Measurements from ENCODE around the gene OLFML2A.
A peak's percentile ranks its signal among the peaks of the same experiment; 100 is the strongest.
"Not testable (repeated sequence)": the region's sequence is repeated elsewhere in the genome, so short reads cannot be mapped to it uniquely, and the experiment has no call there.

The OLFML2A gene

DNA sequence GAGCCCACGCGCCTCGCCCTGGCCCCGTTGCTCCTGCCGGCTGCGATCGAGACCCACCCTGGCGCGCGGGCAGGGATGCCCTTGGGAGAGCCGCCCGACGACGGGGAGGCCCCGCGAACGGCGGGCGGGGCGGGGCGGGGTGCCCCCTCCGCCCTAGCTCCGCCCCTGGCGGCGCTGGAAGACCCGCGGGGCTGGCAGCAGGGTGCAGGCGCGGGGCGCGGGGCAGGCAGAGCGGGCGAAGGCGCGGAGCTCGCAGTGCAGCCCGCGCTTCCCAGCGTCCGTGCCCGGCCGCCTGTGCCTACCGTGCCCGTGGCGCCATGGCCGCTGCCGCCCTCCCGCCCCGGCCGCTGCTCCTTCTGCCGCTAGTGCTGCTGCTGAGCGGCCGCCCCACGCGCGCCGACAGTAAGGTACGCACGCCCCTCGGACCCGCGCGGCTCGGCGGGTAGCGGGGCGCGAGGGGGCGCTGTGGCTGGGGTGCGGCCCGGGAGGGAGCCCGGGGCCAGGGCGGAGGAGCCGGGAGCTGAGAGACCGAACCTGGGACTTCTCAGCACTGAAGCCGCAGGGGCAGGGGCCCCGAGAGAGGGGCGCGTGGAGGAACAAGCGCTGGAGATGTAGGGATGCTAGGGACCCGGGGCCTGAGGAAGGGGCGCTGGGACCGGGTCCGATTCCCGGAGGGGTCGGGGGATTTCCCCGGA, at the start of gene OLFML2A:
Gene OLFML2A, plus strand, starts transcription at position 180 of the 695 bp plus-strand sequence. Its CDS starts 138 bp downstream, at position 318.
- DNase-seq: peak; percentile 43

DNA sequence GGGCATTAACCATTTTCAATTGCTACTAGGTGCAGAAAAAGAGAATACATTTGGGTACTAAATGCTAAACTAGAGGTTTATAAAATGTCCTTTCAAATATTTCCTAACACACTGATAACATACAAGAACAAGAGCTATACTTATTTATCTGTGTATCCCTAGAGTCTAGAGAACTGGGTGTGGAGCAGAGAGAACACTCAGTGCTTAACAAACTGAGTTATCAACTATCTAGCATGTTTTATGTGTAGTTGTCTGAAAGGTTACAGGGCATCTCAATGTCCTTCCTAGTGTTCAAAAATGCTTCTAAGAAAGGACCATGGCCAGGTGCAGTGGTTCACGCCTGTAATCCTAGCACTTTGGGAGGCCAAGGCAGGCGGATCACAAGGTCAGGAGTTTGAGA, 46.2 kb upstream of the OLFML2A start:
- DNase-seq: no peak

DNA sequence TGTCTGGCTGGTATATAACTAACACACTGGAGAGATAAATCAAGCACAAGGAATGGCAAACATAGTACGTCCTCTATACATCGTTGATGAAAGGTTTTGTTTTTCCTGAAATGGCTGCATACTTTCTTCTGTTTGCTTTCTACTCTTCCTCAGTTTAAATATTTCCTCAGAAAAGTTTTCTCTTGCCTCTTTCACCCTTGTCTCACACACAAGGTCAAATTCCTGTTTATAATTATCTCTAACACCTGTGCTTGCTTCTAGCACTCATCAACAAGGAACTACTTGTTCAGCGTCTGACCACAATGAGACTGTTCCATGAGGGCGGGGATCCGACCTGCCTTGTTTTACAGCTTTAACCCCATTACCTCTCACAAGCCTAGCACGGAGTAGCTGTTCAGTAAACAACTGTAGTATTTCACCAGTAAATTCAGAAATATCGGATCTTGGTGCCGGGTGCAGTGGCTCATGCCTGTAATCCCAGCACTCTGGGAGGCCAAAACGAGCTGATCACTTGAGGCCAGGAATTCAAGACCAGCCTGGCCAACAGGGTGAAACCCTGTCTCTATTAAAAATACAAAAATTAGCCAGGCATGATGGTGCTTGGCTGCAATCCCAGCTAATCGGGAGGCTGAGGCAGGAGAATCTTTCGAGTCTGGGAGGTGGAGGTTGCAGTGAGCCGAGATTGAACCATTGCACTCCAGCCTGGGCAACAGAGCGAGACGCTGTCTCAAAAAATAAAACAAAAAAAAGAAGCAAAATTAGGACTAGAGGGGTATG, 42.8 kb upstream of the OLFML2A start:
- no peak for DNase-seq

DNA sequence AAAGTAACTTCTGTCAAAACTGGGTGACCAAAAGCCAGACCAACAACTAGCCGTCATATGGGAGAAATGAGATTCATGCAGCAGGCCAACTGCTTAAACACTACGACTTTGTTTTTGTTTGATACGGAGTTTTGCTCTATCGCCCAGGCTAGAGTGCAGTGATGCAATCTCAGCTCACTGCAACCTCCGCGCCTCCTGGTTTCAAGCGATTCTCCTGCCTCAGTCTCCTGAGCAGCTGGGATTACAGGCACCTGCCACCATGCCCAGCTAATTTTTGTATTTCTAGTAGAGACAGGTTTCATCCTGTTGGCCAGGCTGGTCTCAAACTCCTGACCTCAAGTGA, 42.2 kb upstream of the OLFML2A start:
- DNase-seq: not testable (repeated sequence)

DNA sequence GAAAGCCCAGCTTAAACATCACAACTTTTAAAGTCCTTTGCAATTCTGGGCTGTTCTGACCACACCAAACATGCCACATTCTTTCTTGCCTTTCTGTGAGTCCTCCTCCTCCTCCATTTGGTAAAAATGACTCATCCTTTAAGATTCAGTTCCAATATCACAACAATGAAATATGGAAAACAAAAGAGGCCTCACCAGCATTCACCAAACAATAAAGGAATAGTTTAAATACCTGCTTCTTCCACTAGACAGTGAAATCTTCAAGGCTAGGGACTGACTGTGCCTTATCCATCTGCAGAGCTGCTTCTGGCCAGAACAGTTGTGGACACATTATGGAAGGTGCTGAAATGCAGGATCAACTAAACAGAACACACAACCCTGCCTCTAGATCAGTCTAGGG, 41.8 kb upstream of the OLFML2A start:
- no peak for DNase-seq

DNA sequence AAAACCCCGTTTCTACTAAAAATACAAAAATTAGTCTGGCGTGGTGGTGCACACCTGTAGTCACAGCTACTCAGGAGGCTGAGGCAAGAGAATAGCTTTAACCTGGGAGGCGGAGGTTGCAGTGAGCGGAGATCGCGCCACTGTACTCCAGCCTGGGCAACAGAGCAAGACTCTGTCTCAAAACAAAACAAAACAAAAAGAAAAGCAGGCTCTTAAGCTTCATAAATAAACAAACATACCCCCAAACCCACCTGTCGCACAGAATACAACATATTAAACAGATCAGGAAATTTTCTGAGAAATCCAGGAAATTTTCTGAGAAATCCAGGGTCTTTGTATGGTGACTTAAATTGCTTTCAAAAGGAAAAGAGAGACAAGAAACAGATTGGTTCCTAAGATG, 38.9 kb upstream of the OLFML2A start:
- DNase-seq: not testable (repeated sequence)

DNA sequence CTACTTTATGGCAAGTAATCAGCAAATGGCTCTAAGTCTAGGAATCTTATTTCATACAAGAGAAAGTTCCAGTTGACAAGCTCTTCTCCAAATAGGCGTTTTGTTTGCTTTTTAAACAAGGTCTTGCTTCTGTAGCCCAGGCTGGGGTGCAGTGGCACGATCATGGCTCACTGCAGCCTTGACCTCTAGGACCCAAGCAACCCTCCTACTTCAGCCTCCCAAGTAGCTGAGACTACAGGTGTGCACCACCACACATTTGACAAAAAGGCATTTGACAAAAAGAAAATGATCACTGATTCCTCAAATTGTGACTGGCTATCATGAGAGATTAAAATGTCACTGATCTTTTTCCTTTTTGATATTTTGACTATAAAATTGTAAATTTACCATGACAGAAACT, 37.6 kb upstream of the OLFML2A start:
- no peak for DNase-seq

DNA sequence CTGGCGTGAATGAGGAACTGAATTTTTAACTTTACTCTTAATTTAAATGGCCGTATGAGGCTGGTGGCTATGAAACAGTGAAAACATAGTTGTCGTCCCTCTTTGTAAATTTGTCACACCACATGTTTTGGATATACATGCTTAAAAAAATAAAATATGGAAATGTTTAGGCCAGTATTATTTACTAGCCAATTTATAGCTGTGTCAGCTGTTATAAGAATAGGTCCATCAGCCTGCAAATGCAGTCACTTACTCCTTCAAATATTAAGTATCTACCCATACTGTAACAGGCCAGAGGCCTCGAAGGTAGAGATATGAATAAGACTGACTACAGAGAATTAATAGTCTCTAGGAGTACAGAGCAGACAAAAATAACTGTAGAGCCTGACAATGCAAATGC, 35.8 kb upstream of the OLFML2A start:
- no peak for DNase-seq

DNA sequence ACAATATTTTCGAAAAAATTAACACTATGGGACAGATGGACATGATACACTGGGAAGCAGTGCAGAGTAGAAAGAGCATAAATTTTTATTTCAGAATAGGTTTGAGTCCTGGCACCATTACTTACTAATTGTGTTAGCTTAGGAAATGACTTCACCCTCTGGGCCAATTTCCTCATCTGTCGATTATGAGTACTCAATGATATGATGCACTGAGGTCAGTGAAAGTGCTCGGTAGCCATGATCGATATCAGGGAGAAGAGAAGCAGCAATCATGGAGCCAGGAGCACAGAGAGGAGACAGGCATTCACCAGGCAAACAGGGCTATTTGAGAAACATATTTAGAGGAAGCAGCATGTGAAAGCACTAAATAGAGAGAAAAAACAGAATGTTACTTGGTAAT, 35.3 kb upstream of the OLFML2A start:
- no peak for DNase-seq

DNA sequence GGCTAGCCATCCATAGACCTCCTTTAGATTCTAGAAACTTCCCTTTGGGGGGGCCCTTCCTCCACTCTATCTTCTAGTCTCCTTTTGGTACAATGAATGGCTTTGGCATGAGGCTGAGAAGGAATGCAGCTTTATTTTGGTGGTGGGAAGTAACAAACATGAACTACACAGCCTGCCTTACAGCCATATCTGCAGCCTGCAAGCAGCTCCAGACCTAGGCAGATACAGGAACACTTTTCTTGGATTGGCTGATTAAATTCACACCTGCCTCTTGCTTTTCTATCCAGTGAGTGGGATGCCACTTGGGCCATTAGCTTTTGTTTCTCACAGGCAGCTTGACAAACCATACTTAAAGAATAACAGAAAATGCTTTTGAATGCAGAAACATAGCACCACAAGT, 34.0 kb upstream of the OLFML2A start:
- no peak for DNase-seq

DNA sequence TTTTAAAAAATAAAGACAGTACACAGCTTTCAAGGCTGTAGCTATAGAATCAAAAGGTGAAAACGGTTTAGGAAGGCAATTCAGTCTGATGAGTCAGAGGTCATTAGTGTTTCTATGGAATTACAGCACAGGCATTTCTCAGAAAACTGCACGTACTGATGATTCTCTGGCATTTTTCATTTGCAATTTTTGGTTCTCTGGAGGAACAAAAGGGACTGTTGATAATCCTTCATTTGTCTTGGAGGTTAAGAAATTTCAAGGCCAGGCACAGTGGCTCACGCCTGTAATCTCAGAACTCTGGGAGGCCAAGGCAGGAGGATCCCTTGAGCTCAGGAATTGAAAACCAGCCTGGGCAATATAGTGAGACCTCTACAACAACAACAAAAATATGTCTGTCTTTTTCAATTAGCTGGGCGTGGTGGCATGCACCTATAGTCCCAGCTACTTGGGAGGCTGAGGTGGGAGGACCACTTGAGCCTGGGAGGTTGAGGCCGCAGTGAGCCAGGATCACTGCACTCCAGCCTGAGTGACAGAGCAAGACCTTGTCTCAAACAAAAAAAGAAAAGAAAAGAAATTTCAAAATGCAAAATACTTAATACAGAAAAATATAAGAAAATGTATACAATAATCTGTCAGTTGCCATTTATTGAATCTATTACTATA, 33.1 kb upstream of the OLFML2A start:
- no peak for DNase-seq

DNA sequence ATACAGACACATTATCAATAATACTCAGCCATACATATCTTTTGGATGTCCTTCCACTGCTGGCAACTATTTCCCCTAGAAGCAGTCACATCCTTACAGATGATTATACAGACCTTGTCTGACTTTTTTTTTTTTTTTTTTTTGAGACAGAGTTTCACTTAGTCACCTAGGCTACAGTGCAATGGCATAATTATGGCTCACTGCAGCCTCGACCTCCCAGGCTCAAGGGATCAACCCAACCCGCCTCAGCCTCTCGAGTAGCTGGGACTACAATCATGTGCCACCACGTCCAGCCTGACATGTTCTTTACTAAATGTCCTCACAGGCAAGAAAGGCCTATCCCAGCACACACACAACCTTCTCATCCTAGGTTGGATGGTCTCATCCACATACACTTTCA, 29.9 kb upstream of the OLFML2A start:
- no peak for DNase-seq

DNA sequence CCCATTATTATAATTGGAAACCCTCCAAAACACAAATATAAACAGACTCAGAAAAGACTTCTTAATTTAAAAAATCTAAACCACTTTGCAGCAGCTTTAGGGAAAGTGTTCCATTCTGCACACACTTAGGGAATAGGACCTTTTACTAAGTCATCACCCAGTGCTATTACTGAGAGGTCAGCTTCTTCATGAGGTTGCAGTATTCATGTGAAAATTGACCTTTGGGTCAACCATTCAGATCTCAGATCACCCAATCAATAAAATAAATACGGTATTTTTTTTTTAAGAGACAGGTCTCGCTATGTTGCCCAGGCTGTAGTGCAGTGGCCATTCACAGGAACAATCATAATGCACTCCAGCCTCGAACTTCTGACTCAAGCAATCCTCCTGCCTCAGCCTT, 27.6 kb upstream of the OLFML2A start:
- no peak for DNase-seq

DNA sequence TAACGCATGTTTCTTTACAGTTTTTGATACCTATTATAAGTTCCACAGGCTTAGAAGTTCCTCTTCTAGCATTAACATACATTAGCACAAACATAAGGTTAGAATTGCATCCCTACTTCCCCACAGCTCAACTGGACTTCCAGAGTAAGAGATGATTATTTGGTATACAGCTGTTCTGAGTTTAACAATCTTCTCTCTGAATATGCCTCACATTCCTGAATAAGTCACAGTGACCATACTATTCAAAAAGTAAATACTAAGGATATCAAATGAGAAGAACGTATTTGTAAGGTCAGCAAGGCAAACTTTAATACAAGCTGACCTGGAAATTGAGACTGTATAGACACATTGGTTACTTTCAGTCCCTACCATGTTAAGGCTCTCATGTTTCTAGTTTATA, 27.2 kb upstream of the OLFML2A start:
- DNase-seq: no peak

DNA sequence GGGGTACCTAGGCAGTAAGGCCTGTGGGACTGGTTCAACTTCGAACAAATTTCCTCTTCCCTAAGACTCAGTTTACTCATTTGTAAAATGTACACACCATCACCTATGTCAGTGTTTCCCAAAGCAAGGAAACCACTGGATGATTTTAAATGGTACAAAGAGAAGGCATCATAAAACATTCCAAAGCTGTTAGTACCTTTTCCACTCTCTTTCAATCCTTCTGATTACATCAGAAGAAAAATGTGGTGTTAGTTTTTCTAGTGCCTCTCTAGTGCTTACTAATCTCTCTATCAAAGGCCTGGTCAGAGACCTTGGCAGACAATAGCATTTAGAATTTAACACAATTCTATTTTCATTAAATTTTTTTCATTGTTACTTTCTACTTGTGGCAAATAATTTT, 24.0 kb upstream of the OLFML2A start:
- DNase-seq: no peak

DNA sequence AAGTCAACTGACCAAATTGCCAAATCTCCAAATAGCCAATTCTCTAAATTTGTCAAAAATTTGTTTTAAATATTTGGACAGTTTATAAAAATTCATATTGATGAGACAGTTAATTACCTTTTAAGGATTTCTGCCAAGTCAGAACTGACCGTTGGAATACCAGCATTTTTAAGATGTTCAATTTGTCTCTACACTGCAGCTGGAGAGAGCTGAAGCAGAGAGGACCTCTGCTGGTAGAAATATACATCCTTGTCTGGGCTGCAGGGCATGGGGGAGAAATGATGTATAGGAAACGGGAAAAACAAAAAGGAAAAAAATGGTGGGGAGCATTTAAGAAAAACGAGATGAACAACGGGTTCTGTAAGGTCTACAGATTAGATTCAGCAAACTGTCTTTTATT, 22.6 kb upstream of the OLFML2A start:
- DNase-seq: no peak

DNA sequence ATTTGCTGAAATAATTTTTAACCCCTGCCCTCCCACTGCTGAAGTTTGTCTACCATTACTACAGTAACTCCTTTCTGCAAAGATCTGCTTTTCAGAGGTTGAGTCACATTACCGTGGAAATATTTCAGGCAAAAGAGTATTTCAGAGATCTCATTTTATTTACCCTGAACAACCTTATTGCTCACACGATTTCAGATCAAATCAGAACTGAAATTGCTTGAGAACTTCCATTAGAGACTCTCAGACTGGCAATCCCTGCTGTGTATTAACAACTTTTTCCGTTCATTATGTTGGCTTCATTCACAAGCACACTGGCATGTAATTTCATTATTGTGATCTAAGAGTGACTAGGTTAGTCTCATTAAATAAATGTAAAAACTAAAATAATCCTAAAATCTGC, 21.9 kb upstream of the OLFML2A start:
- DNase-seq: no peak

DNA sequence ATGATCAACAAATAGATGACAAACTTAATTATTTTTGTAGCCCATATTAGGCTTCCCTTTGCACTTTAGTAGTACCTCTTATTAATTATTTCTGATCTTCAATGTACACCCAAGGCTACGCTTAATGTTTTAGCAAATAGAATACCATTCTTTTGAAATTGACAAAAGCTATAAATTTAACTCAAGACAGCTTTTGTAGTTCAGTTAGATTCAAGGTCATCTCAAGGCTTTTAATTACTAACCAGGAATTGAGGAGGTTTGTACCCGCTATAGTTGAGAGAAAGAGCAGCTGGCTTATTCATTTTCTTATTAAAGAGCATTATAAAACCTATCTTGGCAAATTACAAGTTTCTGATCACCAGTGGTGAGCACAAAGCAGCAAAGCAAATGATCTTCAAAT, 20.9 kb upstream of the OLFML2A start:
- DNase-seq: no peak

DNA sequence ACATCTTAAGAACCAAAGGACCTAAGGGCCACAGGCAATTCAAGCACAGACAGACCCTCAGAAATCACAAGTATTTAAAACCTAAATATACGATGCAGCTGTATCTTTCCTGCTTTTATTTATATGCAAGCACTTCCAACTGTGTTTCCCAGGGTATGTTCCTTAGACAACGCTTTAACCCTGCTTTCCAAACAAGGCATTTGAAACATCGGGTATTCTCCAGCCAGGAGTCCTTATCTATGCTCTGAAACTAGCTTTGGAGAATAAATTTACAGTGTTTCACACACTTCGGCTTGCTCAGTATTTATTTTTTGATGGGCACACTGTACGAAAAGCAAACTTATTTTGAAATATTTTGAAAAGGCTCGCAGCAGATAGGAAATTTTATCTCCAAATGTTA, 19.3 kb upstream of the OLFML2A start:
- DNase-seq: no peak

DNA sequence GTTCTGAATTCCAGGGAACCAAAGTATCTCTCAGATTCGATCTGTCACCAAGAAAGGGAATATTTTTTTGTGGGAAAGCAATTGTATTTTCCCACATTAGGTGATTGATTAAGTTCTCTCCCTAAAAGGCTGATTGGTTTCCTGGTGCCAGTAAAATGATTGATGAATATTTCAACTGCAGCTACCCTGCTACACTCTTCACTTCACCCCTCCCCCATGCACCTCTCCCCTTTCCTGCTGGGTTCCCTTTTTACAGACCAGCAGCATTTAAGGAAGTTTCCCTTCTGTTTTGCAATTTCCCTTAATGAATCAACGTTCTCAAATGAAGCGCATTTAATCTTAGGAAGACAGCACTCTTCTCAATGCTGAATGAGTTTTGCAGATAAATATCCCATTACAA, 18.9 kb upstream of the OLFML2A start:
- DNase-seq: no peak

DNA sequence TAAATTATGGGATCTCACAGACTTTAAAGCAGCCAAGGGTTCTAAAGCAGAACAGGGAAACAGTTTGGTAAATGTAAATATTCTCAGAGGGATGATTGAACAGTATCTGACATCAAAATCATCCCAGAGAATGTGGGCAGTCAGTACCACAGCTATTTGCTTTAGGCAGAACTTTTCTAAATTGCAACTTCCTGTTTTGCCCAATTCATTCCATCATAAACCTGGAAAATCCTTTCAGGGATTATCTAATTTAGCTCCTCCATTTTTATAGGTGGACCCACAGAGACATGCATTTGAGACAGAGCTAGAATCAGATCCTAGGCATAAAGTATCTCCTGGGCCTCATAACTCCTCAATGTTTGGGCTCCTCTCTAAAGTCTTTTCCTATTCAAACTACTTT, 18.2 kb upstream of the OLFML2A start:
- no peak for DNase-seq

DNA sequence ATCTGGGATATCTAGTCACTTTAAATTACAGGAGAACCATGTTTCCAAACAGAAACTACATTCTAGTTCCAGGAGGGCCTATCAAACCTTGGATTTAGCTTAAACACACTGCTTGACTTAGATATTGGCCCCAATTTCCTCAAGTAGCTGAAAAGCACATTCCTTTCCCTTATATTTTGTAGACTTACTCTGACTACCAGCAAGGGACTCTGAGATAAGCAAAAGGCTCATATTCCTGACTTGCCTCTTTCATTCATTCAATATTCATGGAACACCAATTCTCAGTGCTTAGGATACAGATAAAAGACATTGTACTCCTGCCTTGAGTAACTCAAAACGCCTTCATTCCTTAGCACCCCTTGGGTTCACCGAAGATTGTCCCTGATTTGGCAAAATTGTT, 17.6 kb upstream of the OLFML2A start:
- DNase-seq: no peak

DNA sequence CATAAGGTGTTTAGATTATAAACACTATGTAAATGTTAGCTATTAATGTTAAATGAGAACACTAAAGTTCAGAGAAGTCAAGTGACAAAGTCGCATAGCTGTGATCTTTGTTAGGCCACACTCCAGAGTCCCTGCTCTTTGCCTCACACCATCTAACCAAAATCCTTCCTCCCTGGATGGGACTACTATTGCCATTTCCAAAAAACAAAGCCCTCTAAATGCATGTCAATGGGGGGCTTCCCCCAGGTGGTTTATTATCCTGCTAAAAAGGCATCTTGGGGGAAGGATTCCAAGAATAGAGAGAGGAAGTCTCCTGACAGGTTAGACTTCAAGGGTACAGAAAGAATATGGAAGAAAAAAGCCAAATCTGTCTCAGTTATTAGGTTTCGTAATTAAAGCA, 16.2 kb upstream of the OLFML2A start:
- DNase-seq: no peak

DNA sequence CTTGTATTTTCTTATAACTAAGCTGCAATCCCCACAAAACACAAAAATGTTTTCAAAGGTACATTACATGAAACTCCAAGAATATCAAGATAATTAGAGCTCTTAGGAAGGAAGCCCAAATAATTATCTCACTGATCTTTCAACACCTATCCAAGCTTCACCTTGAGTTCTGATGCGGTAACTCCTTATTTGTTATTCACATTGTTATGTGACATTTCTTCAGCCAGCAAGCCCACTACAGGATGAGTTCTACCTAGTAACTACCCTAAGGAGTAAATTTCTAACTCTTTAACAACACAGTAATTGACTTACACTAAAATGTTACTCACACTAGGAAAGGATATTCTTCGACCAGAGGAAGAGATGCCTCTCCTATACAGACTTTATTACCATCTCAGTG, 15.7 kb upstream of the OLFML2A start:
- no peak for DNase-seq

All from NCI-H1092 (cell line).